Progenitor cell of endocrine pancreas (in vitro differentiated cells): ENCODE results near the gene ENOSF1. TPM values are rescaled to one million over a fixed set of nuclear protein-coding genes. Genes with fewer than 3 reads are reported as not detected.

Experiments
- DNase-seq: peaks from one replicate; pipeline ENCODE4 v3.0.0; 2021; ENCODE audit warnings: low spot score; ENCODE audit not compliant: unreplicated experiment
- H3K27ac Mint-ChIP-seq: 2 replicates; pipeline ENCODE4 v1.8.0; 2021; ENCODE audit warnings: mild to moderate bottlenecking, moderate library complexity, mixed read lengths
- H3K27me3 Mint-ChIP-seq: 2 replicates; pipeline ENCODE4 v1.8.0; 2021; ENCODE audit warnings: mixed read lengths
- H3K36me3 Mint-ChIP-seq: 2 replicates; pipeline ENCODE4 v1.8.0; 2022; ENCODE audit warnings: mixed read lengths; ENCODE audit not compliant: insufficient read depth
- H3K4me1 Mint-ChIP-seq: 2 replicates; pipeline ENCODE4 v1.8.0; 2021; ENCODE audit warnings: low read depth, mixed read lengths
- H3K4me3 Mint-ChIP-seq: 2 replicates; pipeline ENCODE4 v1.8.0; 2021; ENCODE audit warnings: low read depth, mild to moderate bottlenecking, moderate library complexity, mixed read lengths
- H3K9me3 Mint-ChIP-seq: 2 replicates; pipeline ENCODE4 v1.8.0; 2021; ENCODE audit warnings: low read depth, mixed read lengths
- total RNA-seq: library from RNA; stranded (reverse); gene quantifications from 2 replicates; pipeline ENCODE4 v1.2.1, GENCODE V29; 2021
- TF ChIP-seq, protein P1 (sequence below): fragments of 200-600 bp; sonication (generic); IDR thresholded peaks from one replicate; pipeline ENCODE4 v1.5.0; 2021; ENCODE audit warnings: antibody characterized with exemption, mild to moderate bottlenecking; ENCODE audit not compliant: unreplicated experiment

ENOSF1 gene
- total RNA-seq, 1 donor from 2014 or later = 70.8 TPM

DNA sequence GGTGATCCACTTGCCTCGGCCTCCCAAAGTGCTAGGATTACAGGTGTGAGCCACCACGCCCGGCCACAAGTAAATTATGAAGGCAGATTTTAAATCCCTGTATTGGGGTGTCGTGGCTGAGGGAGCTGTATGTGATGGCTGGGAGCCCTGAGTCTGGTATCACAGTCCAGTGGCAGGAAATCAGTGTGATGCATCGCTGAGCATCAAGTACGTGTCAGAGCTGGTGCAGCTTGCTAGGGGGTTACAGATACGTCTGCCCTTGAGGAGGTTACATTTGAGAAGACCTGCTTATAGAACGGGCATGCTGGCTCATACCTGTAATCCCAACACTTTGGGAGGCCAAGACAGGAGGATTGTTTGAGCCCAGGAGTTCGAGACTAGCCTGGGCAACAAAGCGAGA, 4.3 kb downstream of the ENOSF1 start:
- TF ChIP-seq, protein P1, sequence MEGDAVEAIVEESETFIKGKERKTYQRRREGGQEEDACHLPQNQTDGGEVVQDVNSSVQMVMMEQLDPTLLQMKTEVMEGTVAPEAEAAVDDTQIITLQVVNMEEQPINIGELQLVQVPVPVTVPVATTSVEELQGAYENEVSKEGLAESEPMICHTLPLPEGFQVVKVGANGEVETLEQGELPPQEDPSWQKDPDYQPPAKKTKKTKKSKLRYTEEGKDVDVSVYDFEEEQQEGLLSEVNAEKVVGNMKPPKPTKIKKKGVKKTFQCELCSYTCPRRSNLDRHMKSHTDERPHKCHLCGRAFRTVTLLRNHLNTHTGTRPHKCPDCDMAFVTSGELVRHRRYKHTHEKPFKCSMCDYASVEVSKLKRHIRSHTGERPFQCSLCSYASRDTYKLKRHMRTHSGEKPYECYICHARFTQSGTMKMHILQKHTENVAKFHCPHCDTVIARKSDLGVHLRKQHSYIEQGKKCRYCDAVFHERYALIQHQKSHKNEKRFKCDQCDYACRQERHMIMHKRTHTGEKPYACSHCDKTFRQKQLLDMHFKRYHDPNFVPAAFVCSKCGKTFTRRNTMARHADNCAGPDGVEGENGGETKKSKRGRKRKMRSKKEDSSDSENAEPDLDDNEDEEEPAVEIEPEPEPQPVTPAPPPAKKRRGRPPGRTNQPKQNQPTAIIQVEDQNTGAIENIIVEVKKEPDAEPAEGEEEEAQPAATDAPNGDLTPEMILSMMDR = no peak
- DNase-seq = no peak
- Mint-ChIP-seq H3K9me3 (no peaks in the 10 kb centered on the region), H3K27ac (no peak overlapping the region), H3K36me3 (peaks cover 11% of the 10 kb centered on the region), H3K27me3 (no peaks in the 10 kb centered on the region), H3K4me3 (no peak overlapping the region), H3K4me1 (peaks cover 14% of the 10 kb centered on the region)

DNA sequence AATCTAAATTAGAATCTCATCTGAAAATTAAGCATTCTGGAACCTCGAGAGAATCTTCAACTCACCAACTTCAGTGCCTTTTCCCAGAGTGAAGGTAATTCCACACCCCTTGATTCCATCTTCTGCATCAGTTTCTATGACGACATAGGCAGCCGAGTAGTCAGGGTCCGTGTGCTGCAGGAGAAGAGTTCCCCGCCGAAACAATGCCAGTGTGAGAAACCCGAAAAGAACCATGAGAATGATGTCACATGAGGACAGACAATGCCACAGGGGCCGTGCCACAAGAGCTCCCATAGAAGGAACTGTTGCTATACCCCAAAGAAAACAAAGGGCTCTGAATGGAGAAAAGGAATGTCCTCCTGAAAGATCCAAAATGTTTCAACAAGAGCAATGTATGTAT, 6.0 kb downstream of the ENOSF1 start:
- no peak overlapping the region for H3K4me3 Mint-ChIP-seq
- DNase-seq = no peak
- H3K36me3 Mint-ChIP-seq = peaks cover 11% of the 10 kb centered on the region
- TF ChIP-seq, protein P1 = no peak
- no peaks in the 10 kb centered on the region for H3K9me3 Mint-ChIP-seq
- H3K27ac Mint-ChIP-seq = no peak overlapping the region
- no peaks in the 10 kb centered on the region for H3K27me3 Mint-ChIP-seq
- H3K4me1 Mint-ChIP-seq = peaks cover 16% of the 10 kb centered on the region

DNA sequence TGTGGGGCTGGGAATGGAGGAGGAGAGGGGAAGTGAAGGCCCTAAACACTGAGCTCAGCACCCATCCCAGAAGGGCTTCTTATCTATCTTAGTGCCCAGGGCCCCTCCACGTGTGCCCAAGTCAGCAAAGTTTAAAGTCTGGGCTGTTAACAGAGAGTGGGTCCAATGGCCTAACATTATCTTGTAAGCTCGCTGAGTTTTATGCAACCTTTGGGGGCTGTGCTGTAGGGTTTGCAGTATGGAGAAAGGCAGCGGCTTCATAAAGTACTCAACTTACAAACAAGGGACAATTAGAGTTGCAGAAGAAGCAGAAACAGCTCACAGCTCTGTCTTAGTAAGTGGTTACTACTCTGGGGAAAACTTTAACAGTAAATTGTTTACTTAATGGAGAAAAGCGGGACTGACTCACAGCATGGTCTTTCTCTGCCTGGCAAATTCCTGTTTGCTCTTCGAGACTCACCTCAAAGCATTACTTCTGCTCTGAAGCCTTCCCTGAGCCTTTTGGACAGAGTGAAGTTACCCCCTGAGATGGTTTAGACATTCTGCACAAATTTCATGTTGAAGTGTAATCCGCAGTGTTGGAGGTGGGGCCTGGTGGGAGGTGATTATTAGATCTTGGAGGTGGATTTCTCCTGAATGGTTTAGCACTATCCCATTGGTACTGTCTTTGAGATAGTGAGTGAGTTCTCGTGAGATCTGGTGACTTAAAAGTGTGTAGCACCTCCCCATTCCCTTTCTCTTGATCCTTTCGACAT, 9.0 kb downstream of the ENOSF1 start:
- H3K36me3 Mint-ChIP-seq = peaks cover 6% of the 10 kb centered on the region
- H3K4me1 Mint-ChIP-seq = peaks cover 13% of the 10 kb centered on the region
- no peak overlapping the region for H3K4me3 Mint-ChIP-seq
- DNase-seq = no peak
- H3K27me3 Mint-ChIP-seq = no peaks in the 10 kb centered on the region
- TF ChIP-seq, protein P1 = no peak
- H3K9me3 Mint-ChIP-seq = no peaks in the 10 kb centered on the region
- H3K27ac Mint-ChIP-seq = peak overlapping the region; percentile 58

DNA sequence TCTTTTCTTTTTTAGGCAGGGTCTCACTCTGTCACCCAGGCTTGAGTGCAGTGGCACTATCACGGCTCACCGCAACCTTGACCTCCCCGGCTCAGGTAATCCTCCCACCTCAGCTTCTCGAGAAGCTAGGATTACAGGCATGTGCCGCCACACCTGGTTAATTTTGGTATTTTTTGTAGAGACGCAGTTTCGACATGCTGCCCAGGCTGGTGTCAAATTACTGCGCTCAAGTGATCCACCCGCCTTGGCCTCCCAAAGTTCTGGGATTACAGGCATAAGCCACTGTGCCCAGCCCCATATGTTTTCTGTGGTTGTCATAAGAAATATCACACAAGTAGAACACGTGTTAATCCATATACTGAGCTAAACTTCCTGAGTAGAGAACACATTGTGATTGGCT, 14.6 kb downstream of the ENOSF1 start:
- TF ChIP-seq, protein P1 = no peak
- peaks cover 1% of the 10 kb centered on the region for H3K4me1 Mint-ChIP-seq
- H3K9me3 Mint-ChIP-seq = no peaks in the 10 kb centered on the region
- no peaks in the 10 kb centered on the region for H3K36me3 Mint-ChIP-seq
- no peak overlapping the region for H3K4me3 Mint-ChIP-seq
- H3K27me3 Mint-ChIP-seq = no peaks in the 10 kb centered on the region
- no peak overlapping the region for H3K27ac Mint-ChIP-seq
- no peak for DNase-seq

DNA sequence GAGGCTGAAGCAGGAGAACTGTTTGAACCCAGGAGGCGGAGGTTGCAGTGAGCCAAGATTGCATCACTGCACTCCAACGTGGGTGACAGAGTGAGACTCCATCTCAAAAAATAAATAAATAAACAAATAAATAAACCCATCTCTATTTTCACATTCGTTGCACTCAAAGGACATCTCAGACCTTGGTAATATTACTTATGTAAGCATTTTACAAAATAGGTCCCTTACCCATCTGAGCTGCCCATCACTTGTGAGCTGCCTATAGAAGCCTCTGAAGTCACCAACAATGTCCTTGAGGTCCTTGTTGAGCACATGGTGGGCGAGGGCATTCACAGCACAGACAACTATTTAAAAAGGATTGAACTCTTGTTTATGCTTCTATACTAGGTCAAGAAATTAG, 15.4 kb downstream of the ENOSF1 start:
- Mint-ChIP-seq H3K36me3 (peaks cover under 1% of the 10 kb centered on the region), H3K4me1 (no peaks in the 10 kb centered on the region), H3K27ac (no peak overlapping the region), H3K4me3 (no peak overlapping the region), H3K27me3 (no peaks in the 10 kb centered on the region), H3K9me3 (no peaks in the 10 kb centered on the region)
- no peak for DNase-seq
- TF ChIP-seq, protein P1 = no peak
